Ishikawa (cell line): ENCODE measurements around the gene SHMT2.
A peak's percentile ranks its signal among the peaks of the same experiment; 100 is the strongest.

Experiments
- CEBPB ChIP-seq: IDR thresholded peaks from 2 replicates; pipeline ENCODE4 v1.6.1; 2012
- CREB1 ChIP-seq: IDR thresholded peaks from 2 replicates; pipeline ENCODE4 v1.6.1; 2012; ENCODE audit warnings: low read depth
- EGR1 ChIP-seq: IDR thresholded peaks from 2 replicates; pipeline ENCODE4 v1.6.1; 2012
- EP300 ChIP-seq: IDR thresholded peaks from 2 replicates; pipeline ENCODE4 v1.6.1; 2012; ENCODE audit warnings: borderline replicate concordance
- FOXM1 ChIP-seq: IDR thresholded peaks from 2 replicates; pipeline ENCODE4 v1.6.1; 2012; ENCODE audit warnings: low read depth, borderline replicate concordance
- NFIC ChIP-seq: IDR thresholded peaks from 2 replicates; pipeline ENCODE4 v1.6.1; 2012
- RAD21 ChIP-seq: IDR thresholded peaks from 2 replicates; pipeline ENCODE4 v1.6.1; 2012; ENCODE audit warnings: low read depth
- TAF1 ChIP-seq: IDR thresholded peaks from 2 replicates; pipeline ENCODE4 v1.6.1; 2012; ENCODE audit warnings: low read depth, mild to moderate bottlenecking
- TCF12 ChIP-seq: IDR thresholded peaks from 2 replicates; pipeline ENCODE4 v1.6.1; 2012; ENCODE audit warnings: low read depth
- TEAD4 ChIP-seq: IDR thresholded peaks from 2 replicates; pipeline ENCODE4 v1.6.1; 2012
- YY1 ChIP-seq: IDR thresholded peaks from 2 replicates; pipeline ENCODE4 v1.6.1; 2012; ENCODE audit warnings: low read depth
- ZBTB7A ChIP-seq: IDR thresholded peaks from 2 replicates; pipeline ENCODE4 v1.6.1; 2012; ENCODE audit warnings: low read depth
- TF ChIP-seq, protein P1 (sequence below): IDR thresholded peaks from 2 replicates; pipeline ENCODE4 v1.6.1; 2012
- TF ChIP-seq, protein P2 (sequence below): IDR thresholded peaks from 2 replicates; pipeline ENCODE4 v1.6.1; 2012; ENCODE audit warnings: low read depth, mild to moderate bottlenecking
- TF ChIP-seq, protein P3 (sequence below): IDR thresholded peaks from 2 replicates; pipeline ENCODE4 v1.6.1; 2012

SHMT2 gene

DNA sequence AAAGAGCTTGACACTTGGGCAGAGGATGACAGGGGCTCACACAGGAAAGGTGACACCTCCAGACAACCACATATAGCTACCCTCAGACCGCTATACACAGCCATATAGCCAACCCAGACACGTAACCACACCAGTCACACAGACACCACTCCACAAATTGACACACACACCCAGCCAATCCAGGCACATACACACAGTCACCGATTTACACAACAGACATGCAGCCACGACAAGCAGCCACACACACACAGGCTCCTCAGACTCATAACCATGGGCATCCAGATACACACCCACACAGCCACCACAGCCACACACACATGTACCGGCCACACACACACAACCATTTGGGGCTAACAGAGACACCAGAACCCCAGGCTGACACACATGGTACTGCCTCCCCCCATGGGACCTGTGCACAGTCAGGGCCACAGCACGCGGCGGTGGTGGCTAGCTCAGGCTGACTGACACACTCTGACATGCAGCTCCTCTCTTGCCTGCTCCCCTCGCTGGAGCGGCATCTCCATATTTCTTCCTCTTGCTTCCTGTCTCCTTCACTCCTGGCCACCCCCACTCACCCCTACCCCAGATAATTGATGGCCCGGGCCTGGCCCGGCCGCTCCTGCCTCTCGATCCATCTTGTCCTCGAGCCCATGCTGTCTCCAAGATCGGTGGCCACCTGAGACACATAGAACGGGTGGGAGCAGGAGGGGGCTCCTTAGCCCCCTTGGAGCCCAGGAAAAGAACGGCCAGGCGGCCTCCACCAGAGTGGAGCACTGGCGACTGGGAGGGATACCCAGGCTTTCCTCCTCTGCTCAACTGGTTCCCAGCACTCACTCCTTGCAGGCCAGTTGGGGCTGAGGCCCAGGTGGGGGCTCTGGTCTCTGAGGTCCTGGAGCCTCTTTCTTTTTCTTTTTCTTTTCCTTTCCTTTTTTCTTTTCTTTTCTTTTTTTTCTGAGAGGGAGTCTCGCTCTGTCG, 6.0 kb upstream of the SHMT2 start:
- TF ChIP-seq, protein P1, sequence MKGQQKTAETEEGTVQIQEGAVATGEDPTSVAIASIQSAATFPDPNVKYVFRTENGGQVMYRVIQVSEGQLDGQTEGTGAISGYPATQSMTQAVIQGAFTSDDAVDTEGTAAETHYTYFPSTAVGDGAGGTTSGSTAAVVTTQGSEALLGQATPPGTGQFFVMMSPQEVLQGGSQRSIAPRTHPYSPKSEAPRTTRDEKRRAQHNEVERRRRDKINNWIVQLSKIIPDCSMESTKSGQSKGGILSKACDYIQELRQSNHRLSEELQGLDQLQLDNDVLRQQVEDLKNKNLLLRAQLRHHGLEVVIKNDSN = no peak
- TF ChIP-seq, protein P2, sequence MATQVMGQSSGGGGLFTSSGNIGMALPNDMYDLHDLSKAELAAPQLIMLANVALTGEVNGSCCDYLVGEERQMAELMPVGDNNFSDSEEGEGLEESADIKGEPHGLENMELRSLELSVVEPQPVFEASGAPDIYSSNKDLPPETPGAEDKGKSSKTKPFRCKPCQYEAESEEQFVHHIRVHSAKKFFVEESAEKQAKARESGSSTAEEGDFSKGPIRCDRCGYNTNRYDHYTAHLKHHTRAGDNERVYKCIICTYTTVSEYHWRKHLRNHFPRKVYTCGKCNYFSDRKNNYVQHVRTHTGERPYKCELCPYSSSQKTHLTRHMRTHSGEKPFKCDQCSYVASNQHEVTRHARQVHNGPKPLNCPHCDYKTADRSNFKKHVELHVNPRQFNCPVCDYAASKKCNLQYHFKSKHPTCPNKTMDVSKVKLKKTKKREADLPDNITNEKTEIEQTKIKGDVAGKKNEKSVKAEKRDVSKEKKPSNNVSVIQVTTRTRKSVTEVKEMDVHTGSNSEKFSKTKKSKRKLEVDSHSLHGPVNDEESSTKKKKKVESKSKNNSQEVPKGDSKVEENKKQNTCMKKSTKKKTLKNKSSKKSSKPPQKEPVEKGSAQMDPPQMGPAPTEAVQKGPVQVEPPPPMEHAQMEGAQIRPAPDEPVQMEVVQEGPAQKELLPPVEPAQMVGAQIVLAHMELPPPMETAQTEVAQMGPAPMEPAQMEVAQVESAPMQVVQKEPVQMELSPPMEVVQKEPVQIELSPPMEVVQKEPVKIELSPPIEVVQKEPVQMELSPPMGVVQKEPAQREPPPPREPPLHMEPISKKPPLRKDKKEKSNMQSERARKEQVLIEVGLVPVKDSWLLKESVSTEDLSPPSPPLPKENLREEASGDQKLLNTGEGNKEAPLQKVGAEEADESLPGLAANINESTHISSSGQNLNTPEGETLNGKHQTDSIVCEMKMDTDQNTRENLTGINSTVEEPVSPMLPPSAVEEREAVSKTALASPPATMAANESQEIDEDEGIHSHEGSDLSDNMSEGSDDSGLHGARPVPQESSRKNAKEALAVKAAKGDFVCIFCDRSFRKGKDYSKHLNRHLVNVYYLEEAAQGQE = no peak
- no peak for TF ChIP-seq CREB1
- TF ChIP-seq CEBPB = no peak
- no peak for TF ChIP-seq TAF1
- no peak for TF ChIP-seq RAD21
- TF ChIP-seq ZBTB7A = no peak
- no peak for TF ChIP-seq YY1

DNA sequence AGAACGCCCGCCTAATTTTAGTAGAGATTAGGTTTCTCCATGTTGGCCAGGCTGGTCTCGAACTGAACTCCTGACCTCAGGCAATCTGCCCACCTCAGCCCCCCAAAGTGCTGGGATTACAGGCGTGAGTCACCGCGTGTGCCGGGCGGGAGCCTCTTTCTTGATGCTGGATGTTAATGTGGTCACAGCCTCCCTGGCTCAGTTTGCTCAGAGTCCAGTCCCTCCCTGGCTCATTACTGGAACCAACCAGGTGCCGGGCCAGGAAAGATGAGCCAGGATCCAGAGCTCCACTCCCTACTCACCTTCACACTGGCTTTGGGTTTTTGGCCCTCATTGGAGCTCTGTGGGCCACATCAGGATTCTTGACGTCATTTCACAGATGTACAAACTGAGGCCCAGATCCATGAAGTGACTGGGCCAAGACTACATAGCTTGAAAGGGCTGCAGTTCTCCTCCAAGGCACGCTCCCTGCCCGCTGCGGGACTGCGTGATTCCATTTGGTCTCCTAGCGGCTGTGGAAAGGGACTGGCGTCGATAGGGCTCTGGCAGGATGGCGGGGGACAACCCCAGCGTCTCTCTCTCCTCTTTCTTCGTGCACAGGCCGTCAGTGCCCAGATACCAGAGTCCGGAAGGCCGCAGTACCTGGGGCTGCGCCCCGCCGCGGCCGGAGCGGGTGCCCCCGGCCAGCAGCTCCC, 5.1 kb upstream of the SHMT2 start:
- TF ChIP-seq RAD21 (no peak), FOXM1 (no peak), TEAD4 (no peak), CEBPB (no peak), YY1 (no peak), CREB1 (no peak), NFIC (no peak), EP300 (no peak), ZBTB7A (no peak), TCF12 (no peak), EGR1 (no peak), TAF1 (no peak)
- TF ChIP-seq, protein P1 = no peak
- TF ChIP-seq, protein P2 = no peak
- TF ChIP-seq, protein P3, sequence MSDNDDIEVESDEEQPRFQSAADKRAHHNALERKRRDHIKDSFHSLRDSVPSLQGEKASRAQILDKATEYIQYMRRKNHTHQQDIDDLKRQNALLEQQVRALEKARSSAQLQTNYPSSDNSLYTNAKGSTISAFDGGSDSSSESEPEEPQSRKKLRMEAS = no peak

DNA sequence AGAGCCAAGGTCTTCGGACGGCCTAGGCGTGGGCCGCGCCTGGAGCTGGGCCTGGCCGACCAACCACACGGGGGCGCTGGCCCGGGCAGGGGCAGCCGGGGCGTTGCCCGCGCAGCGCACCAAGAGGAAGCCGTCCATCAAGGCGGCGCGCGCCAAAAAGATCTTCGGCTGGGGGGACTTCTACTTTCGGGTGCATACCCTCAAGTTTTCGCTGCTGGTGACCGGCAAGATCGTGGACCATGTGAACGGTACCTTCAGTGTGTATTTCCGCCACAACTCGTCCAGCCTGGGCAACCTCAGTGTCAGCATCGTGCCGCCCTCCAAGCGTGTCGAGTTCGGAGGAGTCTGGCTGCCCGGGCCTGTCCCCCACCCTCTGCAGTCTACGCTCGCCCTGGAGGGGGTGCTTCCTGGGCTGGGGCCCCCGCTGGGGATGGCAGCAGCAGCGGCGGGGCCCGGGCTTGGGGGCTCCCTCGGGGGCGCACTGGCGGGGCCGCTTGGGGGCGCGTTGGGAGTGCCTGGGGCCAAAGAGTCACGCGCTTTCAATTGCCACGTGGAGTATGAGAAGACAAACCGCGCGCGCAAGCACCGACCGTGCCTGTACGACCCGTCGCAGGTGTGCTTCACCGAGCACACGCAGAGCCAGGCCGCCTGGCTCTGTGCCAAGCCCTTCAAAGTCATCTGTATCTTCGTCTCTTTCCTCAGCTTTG, 4.4 kb upstream of the SHMT2 start:
- TF ChIP-seq NFIC (peak; percentile 70), RAD21 (no peak)

DNA sequence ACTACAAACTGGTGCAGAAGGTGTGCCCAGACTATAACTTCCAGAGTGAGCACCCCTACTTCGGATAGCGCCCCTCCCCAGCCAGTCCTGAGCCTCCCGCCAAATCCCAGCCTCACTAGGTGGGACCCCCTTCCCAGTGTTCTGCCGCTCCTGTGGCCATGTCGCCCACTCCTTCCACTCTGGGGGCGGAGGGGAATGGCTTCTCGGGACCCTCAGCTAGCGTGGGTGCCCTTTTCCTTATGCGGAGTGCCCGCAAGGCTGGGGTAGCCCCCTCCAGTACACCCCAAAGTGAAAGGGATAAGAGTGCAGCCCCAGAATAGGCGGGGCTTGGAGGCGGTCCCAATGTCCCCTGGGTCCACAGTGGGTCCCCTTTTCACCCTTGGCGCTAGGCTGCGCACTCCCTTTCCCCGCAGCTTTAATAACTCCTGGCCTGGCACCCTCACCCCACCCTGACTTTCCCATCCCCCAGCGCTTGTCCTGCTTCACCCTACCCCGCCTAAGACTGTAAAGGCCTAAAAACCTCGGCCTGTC, 3.8 kb upstream of the SHMT2 start:
- TF ChIP-seq EP300 (no peak), YY1 (no peak), TCF12 (no peak), TAF1 (no peak), ZBTB7A (no peak), TEAD4 (no peak), NFIC (no peak), CEBPB (no peak), RAD21 (no peak), EGR1 (no peak)
- TF ChIP-seq, protein P3 = no peak
- TF ChIP-seq, protein P2 = no peak
